Fibroblast of skin of right quadriceps (primary cell): ENCODE measurements around the gene ARFGAP3.

Source experiments
- DNase-seq: peaks from one replicate; pipeline ENCODE4 v3.0.0-alpha.2; 2013

ARFGAP3 gene

GRCh38 chr22:42883970-42884369 is 26.9 kb upstream of the ARFGAP3 start:
- no peak for DNase-seq

GRCh38 chr22:42883121-42883520 is 26.0 kb upstream of the ARFGAP3 start:
- DNase-seq = no peak

- no peak for DNase-seq
Observed at GRCh38 chr22:42881982-42882656, 25.0 kb upstream of the ARFGAP3 start.

- no peak for DNase-seq
Observed at GRCh38 chr22:42881298-42881697, 24.2 kb upstream of the ARFGAP3 start.

- DNase-seq = no peak
Observed at GRCh38 chr22:42880815-42881214, 23.7 kb upstream of the ARFGAP3 start.

- no peak for DNase-seq
Observed at GRCh38 chr22:42879371-42880021, 22.4 kb upstream of the ARFGAP3 start.

- no peak for DNase-seq
Observed at GRCh38 chr22:42878561-42879305, 21.7 kb upstream of the ARFGAP3 start.

- DNase-seq = no peak
Observed at GRCh38 chr22:42877597-42878340, 20.7 kb upstream of the ARFGAP3 start.

- no peak for DNase-seq
Observed at GRCh38 chr22:42877158-42877557, 20.1 kb upstream of the ARFGAP3 start.

- no peak for DNase-seq
Observed at GRCh38 chr22:42876041-42876440, 19.0 kb upstream of the ARFGAP3 start.

GRCh38 chr22:42874010-42874409 is 16.9 kb upstream of the ARFGAP3 start:
- no peak for DNase-seq

GRCh38 chr22:42873356-42873755 is 16.3 kb upstream of the ARFGAP3 start:
- DNase-seq = no peak

- no peak for DNase-seq
Observed at GRCh38 chr22:42872821-42873220, 15.7 kb upstream of the ARFGAP3 start.

GRCh38 chr22:42871146-42872050 is 14.3 kb upstream of the ARFGAP3 start:
- DNase-seq = no peak

GRCh38 chr22:42869888-42870480 is 12.9 kb upstream of the ARFGAP3 start:
- DNase-seq = no peak

- no peak for DNase-seq
Observed at GRCh38 chr22:42869463-42869862, 12.4 kb upstream of the ARFGAP3 start.

- no peak for DNase-seq
Observed at GRCh38 chr22:42868751-42869251, 11.7 kb upstream of the ARFGAP3 start.

- no peak for DNase-seq
Observed at GRCh38 chr22:42866100-42866499, 9.0 kb upstream of the ARFGAP3 start.

GRCh38 chr22:42865536-42865935 is 8.5 kb upstream of the ARFGAP3 start:
- no peak for DNase-seq

- peak; percentile 91 for DNase-seq
Observed at GRCh38 chr22:42863349-42863961, 6.4 kb upstream of the ARFGAP3 start.
